HCT116 (cell line): Measurements from ENCODE around the gene TAS2R14.

Experiments used
- CTCF ChIP-seq, 3 experiments: fragments of 200-600 bp in 1 of 3; sonication (generic) in 1 of 3; IDR thresholded peaks in 2 of 3; conservative IDR thresholded peaks in 1 of 3; 2 replicates each; pipeline ENCODE4 v1.5.1; 2012 to 2017; ENCODE audit warnings: low read depth in 2 of 3, low read length in 2 of 3, antibody characterized with exemption in 1 of 3, borderline replicate concordance in 1 of 3, control low read depth in 1 of 3, mild to moderate bottlenecking in 1 of 3, mixed read lengths in 1 of 3, mixed run types in 1 of 3, moderate library complexity in 1 of 3; ENCODE audit not compliant: insufficient read depth in 1 of 3
- EZH2 ChIP-seq: fragments of 200-600 bp; sonication (generic); IDR thresholded peaks from 2 replicates; pipeline ENCODE4 v1.6.1; 2017; ENCODE audit warnings: antibody characterized with exemption, mixed run types
- EZH2phosphoT487 ChIP-seq: fragments of 200-600 bp; IDR thresholded peaks from 2 replicates; pipeline ENCODE4 v1.6.1; 2018; ENCODE audit warnings: antibody characterized with exemption, borderline replicate concordance
- MAX ChIP-seq: IDR thresholded peaks from 2 replicates; pipeline ENCODE4 v1.6.1; 2012
- POLR2A ChIP-seq: IDR thresholded peaks from 2 replicates; pipeline ENCODE4 v1.7.0; 2011; ENCODE audit warnings: borderline replicate concordance; ENCODE audit not compliant: insufficient read depth, insufficient read length; ENCODE audit errors: extremely low read depth
- ZFX ChIP-seq: fragments of 450-650 bp; IDR thresholded peaks from 2 replicates; pipeline ENCODE4 v1.6.1; 2017

- no peak for TF ChIP-seq POLR2A
- TF ChIP-seq CTCF (IDR thresholded peaks at IDR 0.05 in 2 of 3, conservative IDR thresholded peaks at IDR 0.05 in 1 of 3; ENCODE audit: borderline replicate concordance in 1 of 3, insufficient read depth in 1 of 3, low read depth in 2 of 3, low read length in 2 of 3) = no peak
- TF ChIP-seq EZH2 = no peak
- TF ChIP-seq EZH2phosphoT487 = no peak
- no peak for TF ChIP-seq MAX
- no peak for TF ChIP-seq ZFX
These were observed 42.2 kb downstream of the TAS2R14 start for GRCh38 chr12:10896854-10897253.
